Measurements from ENCODE around the gene ALKBH5.
A peak's percentile ranks its signal among the peaks of the same experiment; 100 is the strongest.

The ALKBH5 gene

DNA sequence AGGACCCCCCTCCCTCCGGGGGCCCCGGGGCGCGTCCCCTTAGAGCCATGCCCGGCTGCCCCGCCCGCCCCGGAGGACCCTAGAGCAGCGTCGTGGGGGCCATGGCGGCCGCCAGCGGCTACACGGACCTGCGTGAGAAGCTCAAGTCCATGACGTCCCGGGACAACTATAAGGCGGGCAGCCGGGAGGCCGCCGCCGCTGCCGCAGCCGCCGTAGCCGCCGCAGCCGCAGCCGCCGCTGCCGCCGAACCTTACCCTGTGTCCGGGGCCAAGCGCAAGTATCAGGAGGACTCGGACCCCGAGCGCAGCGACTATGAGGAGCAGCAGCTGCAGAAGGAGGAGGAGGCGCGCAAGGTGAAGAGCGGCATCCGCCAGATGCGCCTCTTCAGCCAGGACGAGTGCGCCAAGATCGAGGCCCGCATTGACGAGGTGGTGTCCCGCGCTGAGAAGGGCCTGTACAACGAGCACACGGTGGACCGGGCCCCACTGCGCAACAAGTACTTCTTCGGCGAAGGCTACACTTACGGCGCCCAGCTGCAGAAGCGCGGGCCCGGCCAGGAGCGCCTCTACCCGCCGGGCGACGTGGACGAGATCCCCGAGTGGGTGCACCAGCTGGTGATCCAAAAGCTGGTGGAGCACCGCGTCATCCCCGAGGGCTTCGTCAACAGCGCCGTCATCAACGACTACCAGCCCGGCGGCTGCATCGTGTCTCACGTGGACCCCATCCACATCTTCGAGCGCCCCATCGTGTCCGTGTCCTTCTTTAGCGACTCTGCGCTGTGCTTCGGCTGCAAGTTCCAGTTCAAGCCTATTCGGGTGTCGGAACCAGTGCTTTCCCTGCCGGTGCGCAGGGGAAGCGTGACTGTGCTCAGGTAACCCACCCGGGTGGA lies 759 bp downstream of the ALKBH5 start:
- FAIRE-seq = no peak
- no peak for DNase-seq (ENCODE audit: insufficient read length, low spot score)

DNA sequence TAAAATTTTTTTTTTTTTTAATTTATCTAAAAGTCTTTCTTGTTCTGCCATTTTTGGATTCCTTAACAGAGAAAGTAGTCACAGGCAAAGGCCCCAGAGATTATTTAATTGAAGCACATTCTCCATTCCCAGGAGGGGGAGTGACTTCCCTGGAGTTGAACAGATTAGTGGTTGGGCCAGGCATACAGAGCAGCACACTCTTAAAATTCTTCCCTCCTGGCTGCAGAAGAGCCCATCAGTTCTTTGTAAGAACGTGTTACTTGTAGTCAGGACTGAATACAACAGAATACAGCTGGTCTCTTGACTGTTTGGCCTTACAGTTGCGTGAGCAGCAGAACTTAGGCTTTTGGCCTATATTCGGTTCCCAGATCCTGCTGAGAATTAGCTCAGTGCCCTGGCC lies 1.8 kb downstream of the ALKBH5 start:
- FAIRE-seq (no peak), DNase-seq (ENCODE audit: insufficient read length, low spot score) (no peak)

DNA sequence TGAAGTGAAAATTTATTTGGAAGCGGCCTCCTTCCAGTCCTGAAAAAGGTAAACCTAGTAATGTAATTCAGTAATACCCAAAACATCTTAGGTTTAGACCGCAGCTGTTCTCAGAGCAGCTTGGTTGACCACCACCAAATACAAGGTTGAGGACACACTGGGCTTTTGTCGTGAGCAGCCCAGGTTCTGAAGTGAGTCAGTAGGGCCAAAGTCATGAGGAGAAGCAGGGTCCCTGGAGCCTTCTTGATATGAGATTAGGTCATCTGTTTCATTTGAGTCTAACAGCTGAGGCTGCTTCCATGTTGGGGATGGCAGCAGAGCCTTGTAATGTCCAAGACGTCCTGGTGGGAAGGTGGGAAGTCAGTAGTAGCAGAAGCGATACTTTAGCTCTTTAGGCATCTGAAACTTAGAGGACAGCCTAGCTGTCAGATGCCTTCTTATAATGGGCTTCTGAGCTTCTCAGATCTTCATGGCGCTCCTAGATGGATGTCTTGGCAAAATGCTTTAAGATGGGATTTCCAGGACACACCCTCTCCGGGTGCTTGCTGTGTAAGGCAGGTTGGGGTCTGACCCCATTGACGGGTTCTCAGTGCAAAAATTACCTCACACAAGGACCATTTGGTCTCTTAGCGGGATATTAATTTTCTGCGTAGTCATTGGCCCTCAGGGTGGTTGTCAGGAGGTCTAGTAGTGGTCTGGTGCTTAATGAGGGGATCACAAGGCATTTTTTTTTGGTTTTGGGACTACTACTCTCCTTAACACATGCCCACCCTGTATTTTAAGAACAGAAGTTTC lies 2.4 kb downstream of the ALKBH5 start:
- FAIRE-seq (peak; percentile 60), DNase-seq (ENCODE audit: insufficient read length, low spot score) (no peak)

- FAIRE-seq (no peak), DNase-seq (ENCODE audit: insufficient read length, low spot score) (no peak)
Measured at GRCh38 chr17:18186627-18186982, 3.0 kb downstream of the ALKBH5 start.

GRCh38 chr17:18187226-18187625 lies 3.6 kb downstream of the ALKBH5 start:
- DNase-seq (ENCODE audit: insufficient read length, low spot score) (no peak), FAIRE-seq (no peak)

GRCh38 chr17:18187821-18188761 lies 4.5 kb downstream of the ALKBH5 start:
- no peak for FAIRE-seq
- no peak for DNase-seq (ENCODE audit: insufficient read length, low spot score)

GRCh38 chr17:18190628-18191235 lies 7.1 kb downstream of the ALKBH5 start:
- DNase-seq (ENCODE audit: insufficient read length, low spot score) (no peak), FAIRE-seq (no peak)

- FAIRE-seq = no peak
- no peak for DNase-seq (ENCODE audit: insufficient read length, low spot score)
Measured at GRCh38 chr17:18191236-18191667, 7.6 kb downstream of the ALKBH5 start.

- FAIRE-seq = no peak
- no peak for DNase-seq (ENCODE audit: insufficient read length, low spot score)
Measured at GRCh38 chr17:18191967-18192366, 8.3 kb downstream of the ALKBH5 start.

DNA sequence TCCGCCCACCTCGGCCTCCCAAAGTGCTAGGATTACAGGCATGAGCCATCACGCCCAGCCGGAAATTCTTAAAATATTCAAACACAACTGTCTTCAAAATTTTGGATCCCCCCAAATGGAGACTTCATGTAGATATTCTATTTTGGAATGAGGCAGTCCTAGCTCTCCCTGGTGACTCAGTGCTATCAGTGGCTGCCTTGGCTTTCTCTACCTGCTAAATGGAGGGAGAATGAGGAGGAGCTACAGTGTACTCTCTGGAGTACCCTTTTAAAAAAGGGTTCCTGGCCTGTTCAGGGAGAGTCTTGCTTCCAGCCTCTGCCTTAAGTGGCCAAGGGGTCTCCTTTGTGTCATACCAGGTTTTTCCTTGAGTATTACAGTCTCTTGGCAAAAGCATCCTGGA lies 10.8 kb downstream of the ALKBH5 start:
- DNase-seq (ENCODE audit: insufficient read length, low spot score) (no peak), FAIRE-seq (no peak)

DNA sequence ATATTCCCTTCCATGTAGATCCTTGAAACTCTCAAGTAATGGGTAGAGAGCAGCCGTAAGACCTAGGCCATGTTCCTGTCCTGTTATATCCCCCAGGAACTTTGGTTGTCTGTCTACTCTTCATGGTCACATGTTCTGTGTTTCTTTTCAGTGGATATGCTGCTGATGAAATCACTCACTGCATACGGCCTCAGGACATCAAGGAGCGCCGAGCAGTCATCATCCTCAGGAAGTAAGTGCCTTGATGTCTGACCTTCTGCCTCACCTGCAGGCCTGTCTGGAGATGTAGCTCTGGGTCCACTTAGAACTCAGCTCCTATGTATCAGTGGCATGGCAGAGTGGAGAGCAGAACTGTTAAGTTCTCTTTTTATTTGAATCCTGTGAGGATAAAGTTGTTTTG lies 11.2 kb downstream of the ALKBH5 start:
- FAIRE-seq = no peak
- DNase-seq (ENCODE audit: insufficient read length, low spot score) = no peak

DNA sequence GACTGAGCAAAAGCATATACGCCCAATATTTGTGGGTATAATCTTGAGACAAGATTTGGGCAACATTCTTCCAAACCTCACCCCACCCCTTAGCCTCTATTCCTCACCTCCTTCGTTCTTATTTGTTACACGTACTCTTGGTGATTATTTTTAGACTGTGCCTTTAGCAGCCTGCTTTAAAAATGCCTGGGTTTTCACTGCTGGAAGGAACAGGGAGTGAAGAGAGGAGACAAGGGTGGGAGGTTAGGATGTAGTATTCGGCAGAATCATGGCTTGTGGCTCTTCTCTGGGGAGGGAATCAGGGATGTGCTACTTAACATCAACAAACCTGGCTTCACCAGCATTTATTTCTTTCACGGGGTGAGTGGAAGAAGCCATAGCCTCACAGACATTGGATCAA lies 11.6 kb downstream of the ALKBH5 start:
- DNase-seq (ENCODE audit: insufficient read length, low spot score) (no peak), FAIRE-seq (no peak)

DNA sequence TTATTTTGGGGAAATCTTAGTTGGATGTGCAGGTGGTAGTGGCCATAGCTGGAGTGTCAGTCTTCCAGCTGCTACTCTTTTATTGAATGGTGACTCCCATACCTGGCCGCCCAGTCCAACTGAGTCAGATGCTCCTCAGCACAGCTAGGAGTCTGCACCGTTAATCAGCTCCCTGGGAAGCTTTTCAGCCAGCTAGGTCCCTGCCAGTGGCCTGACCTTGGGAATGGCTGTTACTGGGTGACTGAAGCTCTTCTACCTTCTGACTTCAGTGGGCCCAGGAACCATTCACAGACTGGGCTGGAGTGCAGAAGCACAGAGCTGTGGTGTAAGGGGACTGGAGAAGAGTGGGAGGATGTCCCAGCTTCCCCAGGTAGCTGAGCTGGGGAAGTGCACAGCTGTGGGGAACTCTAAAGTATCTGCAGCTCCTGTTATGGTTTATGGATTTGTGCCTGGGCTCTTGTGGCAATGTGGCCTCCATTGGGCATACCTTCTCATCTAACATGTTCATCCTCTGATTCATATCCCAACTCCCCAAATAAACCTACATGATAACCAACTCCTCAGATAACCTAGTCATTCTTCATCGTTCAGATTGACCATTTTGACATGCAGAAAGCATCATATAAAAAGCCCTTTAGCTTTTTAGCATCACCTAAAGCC lies 14.0 kb downstream of the ALKBH5 start:
- no peak for DNase-seq (ENCODE audit: insufficient read length, low spot score)
- no peak for FAIRE-seq

- FAIRE-seq (no peak), DNase-seq (ENCODE audit: insufficient read length, low spot score) (no peak)
Measured at GRCh38 chr17:18198530-18198929, 14.9 kb downstream of the ALKBH5 start.

- peak; percentile 8 for FAIRE-seq
- DNase-seq (ENCODE audit: insufficient read length, low spot score) = no peak
Measured at GRCh38 chr17:18201108-18201507, 17.5 kb downstream of the ALKBH5 start.

GRCh38 chr17:18203308-18203707 lies 19.7 kb downstream of the ALKBH5 start:
- FAIRE-seq (no peak), DNase-seq (ENCODE audit: insufficient read length, low spot score) (no peak)

- no peak for FAIRE-seq
- DNase-seq (ENCODE audit: insufficient read length, low spot score) = no peak
Measured at GRCh38 chr17:18205861-18206260, 22.2 kb downstream of the ALKBH5 start.

DNA sequence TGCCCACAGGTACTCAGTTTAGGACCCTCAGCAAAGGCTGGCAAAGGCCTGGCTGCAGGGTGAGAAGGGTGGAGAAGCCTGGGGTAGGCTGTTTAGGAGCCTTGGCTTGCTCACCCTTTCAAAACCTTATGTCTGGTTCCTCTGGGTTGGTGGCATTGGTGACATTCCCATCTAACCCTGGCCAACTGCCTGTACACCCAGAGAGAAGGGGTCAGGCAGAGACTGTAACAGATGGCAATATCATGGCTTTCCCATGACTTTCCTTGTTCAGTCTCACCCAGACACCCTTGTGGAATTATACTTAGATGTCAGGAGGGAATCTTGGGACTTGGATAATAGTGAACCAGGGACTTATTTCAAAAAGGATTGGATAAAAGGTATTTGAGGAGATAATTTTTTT lies 23.3 kb downstream of the ALKBH5 start:
- DNase-seq (ENCODE audit: insufficient read length, low spot score) (no peak), FAIRE-seq (no peak)

DNA sequence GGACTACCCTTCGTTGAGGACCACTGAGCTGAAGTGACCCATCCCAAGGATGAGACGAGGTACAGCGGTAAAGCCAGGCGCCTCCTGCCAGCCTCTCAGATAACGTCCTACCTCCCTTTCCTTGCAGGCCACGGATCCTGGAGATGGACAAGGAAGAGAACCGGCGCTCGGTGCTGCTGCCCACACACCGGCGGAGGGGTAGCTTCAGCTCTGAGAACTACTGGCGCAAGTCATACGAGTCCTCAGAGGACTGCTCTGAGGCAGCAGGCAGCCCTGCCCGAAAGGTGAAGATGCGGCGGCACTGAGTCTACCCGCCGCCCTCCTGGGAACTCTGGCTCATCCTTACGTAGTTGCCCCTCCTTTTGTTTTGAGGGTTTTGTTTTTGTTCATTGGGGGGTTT lies 24.5 kb downstream of the ALKBH5 start:
- DNase-seq (ENCODE audit: insufficient read length, low spot score) (no peak), FAIRE-seq (no peak)

DNA sequence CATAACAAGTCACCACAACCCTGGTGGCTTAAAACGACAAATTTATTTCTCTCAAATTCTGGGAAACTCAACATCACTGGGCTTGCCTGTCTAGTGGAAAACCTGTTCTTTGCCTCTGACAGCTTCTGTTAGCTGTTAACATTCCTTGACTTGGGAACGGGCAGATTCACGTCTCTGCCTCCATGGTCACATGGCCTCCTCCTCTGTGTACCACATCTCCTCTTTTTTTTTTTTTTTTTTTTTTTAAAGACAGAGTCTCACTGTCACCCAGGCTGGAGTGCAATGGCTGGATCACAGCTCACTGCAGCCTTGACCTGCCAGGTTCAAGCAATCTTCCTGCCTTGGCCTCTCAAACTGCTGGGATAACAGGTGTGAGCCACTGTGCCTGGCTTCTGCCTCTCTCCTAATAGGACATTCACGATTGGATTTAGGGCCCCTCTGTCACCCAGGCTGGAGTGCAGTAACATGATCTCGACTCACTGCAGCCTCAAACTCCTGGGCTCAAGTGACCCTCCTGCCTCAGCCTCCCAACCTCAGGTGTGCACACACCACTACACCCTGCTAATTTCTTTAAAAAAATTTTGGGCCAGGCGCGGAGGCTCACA lies 30.1 kb downstream of the ALKBH5 start:
- no peak for DNase-seq (ENCODE audit: insufficient read length, low spot score)

More for the DNA sequence above, 30.1 kb downstream of the ALKBH5 start:
- FAIRE-seq = no peak

Data from GM19239 (cell line).